IMR-90 (cell line): ENCODE measurements around the gene SENP5.

Experiments used
- BHLHE40 ChIP-seq: fragments of 150-350 bp; IDR thresholded peaks from 2 replicates; pipeline ENCODE4 v1.6.1; 2016; ENCODE audit warnings: mild to moderate bottlenecking, low read depth, low read length
- CEBPB ChIP-seq: IDR thresholded peaks from 2 replicates; pipeline ENCODE4 v1.6.1; 2012; ENCODE audit warnings: low read depth, low read length, improper control_type of control experiment
- CHD1 ChIP-seq: IDR thresholded peaks from 2 replicates; pipeline ENCODE4 v1.6.1; 2012; ENCODE audit warnings: low read depth, low read length, improper control_type of control experiment
- FOS ChIP-seq: fragments of 150-350 bp; IDR thresholded peaks from 2 replicates; pipeline ENCODE4 v1.6.1; 2016; ENCODE audit warnings: low read depth, low read length
- MAFK ChIP-seq: IDR thresholded peaks from 2 replicates; pipeline ENCODE4 v1.6.1; 2012; ENCODE audit warnings: low read depth, low read length, improper control_type of control experiment
- MXI1 ChIP-seq: IDR thresholded peaks from 2 replicates; pipeline ENCODE4 v1.6.1; 2012; ENCODE audit warnings: low read depth, mild to moderate bottlenecking, low read length, moderate library complexity, borderline replicate concordance
- POLR2A ChIP-seq: IDR thresholded peaks from 2 replicates; pipeline ENCODE4 v1.6.1; 2012; ENCODE audit warnings: mild to moderate bottlenecking, low read depth, low read length
- RAD21 ChIP-seq: IDR thresholded peaks from 2 replicates; pipeline ENCODE4 v1.6.1; 2012; ENCODE audit warnings: low read length, improper control_type of control experiment
- RCOR1 ChIP-seq: IDR thresholded peaks from 2 replicates; pipeline ENCODE4 v1.6.1; 2012; ENCODE audit warnings: mild to moderate bottlenecking, low read length, improper control_type of control experiment; ENCODE audit not compliant: insufficient replicate concordance
- RFX5 ChIP-seq: IDR thresholded peaks from 2 replicates; pipeline ENCODE4 v1.8.0; 2012; ENCODE audit warnings: low read depth, mild to moderate bottlenecking, low read length, moderate library complexity
- SMC3 ChIP-seq: fragments of 150-350 bp; IDR thresholded peaks from 2 replicates; pipeline ENCODE4 v1.6.1; 2016; ENCODE audit warnings: low read depth, mild to moderate bottlenecking, antibody characterized with exemption, low read length, moderate library complexity
- TF ChIP-seq, protein P1 (sequence below): conservative IDR thresholded peaks from 2 replicates; pipeline ENCODE4 v1.5.1; 2012; ENCODE audit warnings: mild to moderate bottlenecking, low read depth, low read length, improper control_type of control experiment
- TF ChIP-seq, protein P2 (sequence below): fragments of 150-350 bp; IDR thresholded peaks from 2 replicates; pipeline ENCODE4 v1.6.1; 2017; ENCODE audit warnings: mild to moderate bottlenecking, antibody characterized with exemption, low read length, low read depth
- TF ChIP-seq, protein P3 (sequence below): fragments of 150-350 bp; IDR thresholded peaks from 2 replicates; pipeline ENCODE4 v1.6.1; 2016; ENCODE audit warnings: low read depth, mild to moderate bottlenecking, low read length, moderate library complexity, borderline replicate concordance

DNA sequence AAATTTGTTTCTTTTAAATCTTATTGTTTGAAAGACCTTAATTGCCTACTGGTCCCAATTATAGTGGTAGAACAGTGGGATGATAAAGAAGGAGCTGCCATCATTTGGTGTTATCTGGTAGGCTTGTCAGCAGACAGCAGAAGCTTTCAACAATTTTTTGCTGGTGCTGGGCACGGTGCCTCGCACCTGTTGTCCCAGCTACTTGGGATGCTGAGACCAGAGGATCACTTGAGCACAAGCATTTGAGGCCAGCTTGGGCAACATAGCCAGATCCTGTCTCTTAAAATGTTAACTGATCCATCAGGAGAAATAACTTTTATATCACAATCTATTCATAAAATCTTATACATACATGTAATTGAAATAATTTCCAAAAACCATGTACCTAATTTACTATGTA lies 36.0 kb downstream of the SENP5 start:
- TF ChIP-seq, protein P1, sequence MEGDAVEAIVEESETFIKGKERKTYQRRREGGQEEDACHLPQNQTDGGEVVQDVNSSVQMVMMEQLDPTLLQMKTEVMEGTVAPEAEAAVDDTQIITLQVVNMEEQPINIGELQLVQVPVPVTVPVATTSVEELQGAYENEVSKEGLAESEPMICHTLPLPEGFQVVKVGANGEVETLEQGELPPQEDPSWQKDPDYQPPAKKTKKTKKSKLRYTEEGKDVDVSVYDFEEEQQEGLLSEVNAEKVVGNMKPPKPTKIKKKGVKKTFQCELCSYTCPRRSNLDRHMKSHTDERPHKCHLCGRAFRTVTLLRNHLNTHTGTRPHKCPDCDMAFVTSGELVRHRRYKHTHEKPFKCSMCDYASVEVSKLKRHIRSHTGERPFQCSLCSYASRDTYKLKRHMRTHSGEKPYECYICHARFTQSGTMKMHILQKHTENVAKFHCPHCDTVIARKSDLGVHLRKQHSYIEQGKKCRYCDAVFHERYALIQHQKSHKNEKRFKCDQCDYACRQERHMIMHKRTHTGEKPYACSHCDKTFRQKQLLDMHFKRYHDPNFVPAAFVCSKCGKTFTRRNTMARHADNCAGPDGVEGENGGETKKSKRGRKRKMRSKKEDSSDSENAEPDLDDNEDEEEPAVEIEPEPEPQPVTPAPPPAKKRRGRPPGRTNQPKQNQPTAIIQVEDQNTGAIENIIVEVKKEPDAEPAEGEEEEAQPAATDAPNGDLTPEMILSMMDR: no peak
- TF ChIP-seq POLR2A: no peak
- no peak for TF ChIP-seq RAD21
- no peak for TF ChIP-seq CHD1
- no peak for TF ChIP-seq SMC3
- no peak for TF ChIP-seq CEBPB
- TF ChIP-seq MAFK: no peak
- TF ChIP-seq, protein P2, sequence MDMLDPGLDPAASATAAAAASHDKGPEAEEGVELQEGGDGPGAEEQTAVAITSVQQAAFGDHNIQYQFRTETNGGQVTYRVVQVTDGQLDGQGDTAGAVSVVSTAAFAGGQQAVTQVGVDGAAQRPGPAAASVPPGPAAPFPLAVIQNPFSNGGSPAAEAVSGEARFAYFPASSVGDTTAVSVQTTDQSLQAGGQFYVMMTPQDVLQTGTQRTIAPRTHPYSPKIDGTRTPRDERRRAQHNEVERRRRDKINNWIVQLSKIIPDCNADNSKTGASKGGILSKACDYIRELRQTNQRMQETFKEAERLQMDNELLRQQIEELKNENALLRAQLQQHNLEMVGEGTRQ: no peak
- TF ChIP-seq BHLHE40: no peak
- TF ChIP-seq RCOR1: no peak
- no peak for TF ChIP-seq RFX5
- TF ChIP-seq MXI1: no peak
- no peak for TF ChIP-seq FOS
- TF ChIP-seq, protein P3, sequence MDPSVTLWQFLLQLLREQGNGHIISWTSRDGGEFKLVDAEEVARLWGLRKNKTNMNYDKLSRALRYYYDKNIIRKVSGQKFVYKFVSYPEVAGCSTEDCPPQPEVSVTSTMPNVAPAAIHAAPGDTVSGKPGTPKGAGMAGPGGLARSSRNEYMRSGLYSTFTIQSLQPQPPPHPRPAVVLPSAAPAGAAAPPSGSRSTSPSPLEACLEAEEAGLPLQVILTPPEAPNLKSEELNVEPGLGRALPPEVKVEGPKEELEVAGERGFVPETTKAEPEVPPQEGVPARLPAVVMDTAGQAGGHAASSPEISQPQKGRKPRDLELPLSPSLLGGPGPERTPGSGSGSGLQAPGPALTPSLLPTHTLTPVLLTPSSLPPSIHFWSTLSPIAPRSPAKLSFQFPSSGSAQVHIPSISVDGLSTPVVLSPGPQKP: no peak
